Heart left ventricle (tissue), 16 donors: Measurements from ENCODE around the gene EMC1. TPM values are rescaled to one million over a fixed set of nuclear protein-coding genes. Genes with fewer than 3 reads are reported as not detected.
"Not testable (repeated sequence)": the region's sequence is repeated elsewhere in the genome, so short reads cannot be mapped to it uniquely, and the experiment has no call there.

ENCODE experiments used
- ATAC-seq, 4 donors: fragments of 200-7000 bp; cut with Tn5 transposase; one replicate each; pipeline ENCODE4 v1.9.1; 2020 to 2022; ENCODE audit warnings: moderate library complexity in 4 of 4, mild to moderate bottlenecking in 3 of 4, moderate number of reproducible peaks in 1 of 4
- DNase-seq, 5 donors: peaks; one replicate each; pipeline ENCODE4 v3.0.0-alpha.2; 2020
- H3K27ac ChIP-seq, 12 donors: fragments of 200-600 bp; sonication (generic) in 4 of 12; one replicate each; pipeline versions ENCODE4 v1.5.0 to v1.8.0; 2016 to 2022; ENCODE audit warnings: mild to moderate bottlenecking in 2 of 12
- H3K27me3 ChIP-seq, 9 donors: fragments of 200-600 bp; sonication (generic) in 2 of 9; one replicate each; pipeline versions ENCODE4 v1.5.1 to v1.8.0; 2016 to 2022; ENCODE audit warnings: mild to moderate bottlenecking in 3 of 9
- H3K36me3 ChIP-seq, 9 donors: fragments of 200-600 bp; sonication (generic) in 2 of 9; one replicate each; pipeline versions ENCODE4 v1.5.0 to v1.8.0; 2018 to 2022; ENCODE audit warnings: mild to moderate bottlenecking in 2 of 9
- H3K4me1 ChIP-seq, 12 donors: fragments of 200-600 bp; sonication (generic) in 4 of 12; one replicate each; pipeline versions ENCODE4 v1.5.0 to v1.8.0; 2016 to 2022; ENCODE audit warnings: mild to moderate bottlenecking in 3 of 12
- H3K4me3 ChIP-seq, 12 donors: fragments of 200-600 bp; sonication (generic) in 4 of 12; one replicate each; pipeline versions ENCODE4 v1.5.0 to v1.8.0; 2017 to 2022; ENCODE audit warnings: mild to moderate bottlenecking in 9 of 12, moderate library complexity in 4 of 12
- H3K9me3 ChIP-seq, 12 donors: fragments of 200-600 bp; sonication (generic) in 4 of 12; one replicate each; pipeline versions ENCODE4 v1.5.0 to v1.8.0; 2016 to 2022; ENCODE audit warnings: mild to moderate bottlenecking in 1 of 12
- CTCF ChIP-seq, 12 donors: fragments of 200-600 bp; sonication (generic) in 4 of 12; IDR thresholded peaks; one replicate each; pipeline versions ENCODE4 v1.5.0 to v1.8.0; 2018 to 2022; ENCODE audit warnings: antibody characterized with exemption in 12 of 12, mild to moderate bottlenecking in 5 of 12
- POLR2A ChIP-seq, 2 donors: fragments of 450-650 bp; IDR thresholded peaks; one replicate each; pipeline ENCODE4 v1.6.1; 2017; ENCODE audit warnings: antibody characterized with exemption in 2 of 2, mild to moderate bottlenecking in 2 of 2, moderate library complexity in 2 of 2
- WGBS, 4 donors: extraction: QIAGEN DNeasy Blood & Tissue Kit in 2 of 4; methylation state at CpG; one replicate each; pipeline versions ENCODE4 v1.1.5 to v1.1.7; 2013 to 2018; 5-methylcytosine and 5-hydroxymethylcytosine counted together
- intact Hi-C, 10 donors: fragments of 100-400 bp; cut with DNase I; formaldehyde crosslinking; loops; one replicate each; pipeline versions ENCODE4 v1.11.1 to v1.14.2; 2022
- polyA plus RNA-seq, 2 donors: library from polyadenylated mRNA; stranded (reverse); fragments of 200-250 nt; gene quantifications; one replicate each; pipeline ENCODE4 v1.2.3, GENCODE V29; 2013
- total RNA-seq, 9 donors: library from RNA; depleted of rRNA in 2 of 9; stranded (reverse); fragments of >200 nt in 2 of 9; fragmentation: NEBNext Ultra II Directional in 3 of 9; extraction: Animal tissue kit (Norgen Biotek cat#: 25700) in 3 of 9; gene quantifications; one replicate each; pipeline versions ENCODE4 v1.1.0 to v1.2.4, GENCODE V29; 2016 to 2023
- donor health status: ischemic (EF 13 %, LVEDD 7.1; RV severe dilation, severe dysfunction).
- donor health status: healthy with polysubstance abuse.
- donor health status: DM: no; HTN: yes; CAD: no.
- donor health status: DM: no; HTN: no; CAD: no.
- donor health status: ischemic (EF 25% LVEDD 6.9; RV normal size, moderate dysfunction).
- donor health status: ischemic (EF 25% LVEDD 5.7; RV mildly dilated, moderate dysfunction).
- donor health status: healthy.
- donor health status: DM: yes; HTN: yes; CAD: no.
- donor health status: ischemic (EF 35%, LVEDD 5.7; RV mildly dilated, moderate dysfunction).
- donor health status: nonischemic (EF 11% LVEDD 7.7; RV severe dilation, severe dysfunction).
- donor health status: DM: yes; HTN: yes; CAD: no.
- donor health status: PGD.
- donor health status: ischemic (EF 29% LVEDD 5.4; RV normal size, mild dysfunction).
- donor health status: nonischemic (EF 23%, LVEDD 6.1; RV moderate dilation, normal function).

EMC1 gene
- total and polyA plus RNA-seq, 11 donors: 10.1 to 54.5 (median 28.9) TPM

- no peak for DNase-seq
- ATAC-seq: no peak
- 89 to 95% (median 92%) methylated on average over 2 of the region's 2 CpGs for whole genome bisulfite sequencing, 4 donors
- intact Hi-C loops: no loop called here
- no peaks in the 10 kb centered on the region for H3K9me3 ChIP-seq
- no peaks in the 10 kb centered on the region for H3K27me3 ChIP-seq
- H3K36me3 ChIP-seq: peaks cover 0 to 100% (median 96%) of the 10 kb centered on the region in 9 donors
- TF ChIP-seq CTCF (IDR thresholded peaks at IDR 0.05): no peak
- no peak for TF ChIP-seq POLR2A (IDR thresholded peaks at IDR 0.05)
- H3K4me3 ChIP-seq: no peak overlapping the region
- no peak overlapping the region for H3K27ac ChIP-seq
- no peaks in the 10 kb centered on the region for H3K4me1 ChIP-seq
Observed at GRCh38 chr1:19186001-19186400, 65.3 kb downstream of the EMC1 start.

GRCh38 chr1:19182223-19182622, 69.1 kb downstream of the EMC1 start:
- H3K4me1 ChIP-seq: peaks cover 0 to 5% (median 0%) of the 10 kb centered on the region in 12 donors
- H3K9me3 ChIP-seq: no peaks in the 10 kb centered on the region
- intact Hi-C loops: loop anchor here in 3 of 10 donors (5.0 kb wide), 3 partner anchors 40 to 60 kb away; no protein-coding TSS in a partner anchor
- H3K27me3 ChIP-seq: no peaks in the 10 kb centered on the region
- no peak overlapping the region for H3K27ac ChIP-seq
- TF ChIP-seq CTCF (IDR thresholded peaks at IDR 0.05): no peak
- TF ChIP-seq POLR2A (IDR thresholded peaks at IDR 0.05): no peak
- WGBS, 4 donors: 96 to 99% (median 98%) methylated on average over 5 of the region's 5 CpGs
- ATAC-seq (no peak), DNase-seq (no peak)
- H3K4me3 ChIP-seq: no peak overlapping the region
- H3K36me3 ChIP-seq: peaks cover 0 to 100% (median 87%) of the 10 kb centered on the region in 9 donors

GRCh38 chr1:19180265-19180657, 71.1 kb downstream of the EMC1 start:
- ATAC-seq, H3K4me1 ChIP-seq, H3K4me3 ChIP-seq, DNase-seq, H3K27ac ChIP-seq, H3K27me3 ChIP-seq, H3K9me3 ChIP-seq: not testable (repeated sequence)
- WGBS, 4 donors: 89 to 96% (median 94%) methylated on average over 8 of the region's 8 CpGs
- intact Hi-C loops: loop anchor here in 3 of 10 donors (5.0 kb wide), 3 partner anchors 42 to 62 kb away; no protein-coding TSS in a partner anchor
- peaks cover 0 to 100% (median 87%) of the 10 kb centered on the region in 9 donors for H3K36me3 ChIP-seq

GRCh38 chr1:19179597-19180264, 71.6 kb downstream of the EMC1 start:
- Histone ChIP-seq H3K36me3 (peaks cover 0 to 100% (median 87%) of the 10 kb centered on the region in 9 donors), H3K27ac (peak overlapping the region in 1 of 12 donors; percentile 35), H3K9me3 (no peaks in the 10 kb centered on the region), H3K4me3 (no peak overlapping the region), H3K27me3 (no peaks in the 10 kb centered on the region), H3K4me1 (peaks cover 0 to 5% (median 0%) of the 10 kb centered on the region in 12 donors)
- intact Hi-C loops: loop anchor here in 9 of 10 donors (1.0 to 10.0 kb wide), 6 partner anchors 43 to 65 kb away; no protein-coding TSS in a partner anchor
- peak; percentile 48 to 71 (median 60) for ATAC-seq
- TF ChIP-seq CTCF (IDR thresholded peaks at IDR 0.05): peak in 11 of 12 donors; percentile 7 to 52 (median 35)
- no peak for TF ChIP-seq POLR2A (IDR thresholded peaks at IDR 0.05)
- DNase-seq: no peak
- WGBS, 4 donors: 72 to 85% (median 79%) methylated on average over 8 of the region's 8 CpGs
